K562 (cell line): ENCODE measurements around the gene ASMTL. TPM values are rescaled to one million over a fixed set of nuclear protein-coding genes. Genes with fewer than 3 reads are reported as not detected.

ENCODE experiments used
- ATAC-seq: fragments of 200-7000 bp; cut with Tn5 transposase; 3 replicates; pipeline ENCODE4 v1.9.1; 2020; ENCODE audit warnings: moderate library complexity
- BruUV-seq: library from RNA; stranded (reverse); fragments of 400-500 nt; replicated peaks from 2 replicates; lab custom pipeline; 2021; lab: Mats Ljungman, UMichigan
- CTCF ChIA-PET: fragments of 300-600 bp; formaldehyde crosslinking; extraction: SDS; loops from one replicate; lab custom pipeline; 2021; ENCODE audit warnings: low intra/inter-chr PET ratio; lab: Yijun Ruan, JAX
- POLR2A ChIA-PET: fragments of 300-600, 350-650 bp; sonication (Branson Sonifier 250); formaldehyde crosslinking; extraction: SDS; loops from one replicate; lab custom pipeline; 2021; ENCODE audit warnings: antibody characterized with exemption, inconsistent platforms; lab: Yijun Ruan, JAX
- DNase-seq, 4 experiments: peaks; one replicate each; pipeline versions ENCODE4 v3.0.0 to v3.0.0-alpha.2; 2011 to 2018; ENCODE audit warnings: low spot score in 3 of 4, mixed read lengths in 3 of 4; ENCODE audit errors: extremely low read depth in 1 of 4
- FAIRE-seq: peaks from 2 replicates; lab custom pipeline; 2011; peaks lifted over from hg19 to GRCh38; lab: Jason Lieb, UNC
- H2AFZ ChIP-seq: 2 replicates; pipeline ENCODE4 v1.6.0; 2011; ENCODE audit warnings: low read depth, low read length, control low read depth, inconsistent platforms
- H3K27ac ChIP-seq: fragments of 200-600 bp; 3 replicates; pipeline ENCODE4 v1.8.0; 2011; ENCODE audit warnings: low read depth, mild to moderate bottlenecking, control low read depth, inconsistent platforms, low read length, moderate library complexity, mixed read lengths; ENCODE audit errors: extremely low read depth
- H3K27me3 ChIP-seq, 2 experiments: fragments of 300-600 bp in 1 of 2; 2 replicates in 1 of 2; 3 replicates in 1 of 2; pipeline versions ENCODE4 v1.6.0 to v1.8.0; 2011; ENCODE audit warnings: inconsistent platforms in 2 of 2, low read length in 2 of 2, mild to moderate bottlenecking in 1 of 2, mixed read lengths in 1 of 2, moderate library complexity in 1 of 2; ENCODE audit not compliant: control insufficient read depth in 2 of 2, insufficient read depth in 2 of 2
- H3K36me3 ChIP-seq: fragments of 300-600 bp; 3 replicates; pipeline ENCODE4 v1.8.0; 2011; ENCODE audit warnings: mild to moderate bottlenecking, low read length, inconsistent platforms; ENCODE audit not compliant: control insufficient read depth, insufficient read depth
- H3K4me1 ChIP-seq, 2 experiments: fragments of 200-600 bp in 1 of 2; replicated peaks in 1 of 2; 2 replicates in 1 of 2; 3 replicates in 1 of 2; pipeline versions ENCODE4 v1.5.1 to v1.8.0; 2011; ENCODE audit warnings: inconsistent platforms in 2 of 2, low read length in 2 of 2, mild to moderate bottlenecking in 1 of 2, mixed read lengths in 1 of 2, moderate library complexity in 1 of 2; ENCODE audit not compliant: control insufficient read depth in 2 of 2, insufficient read depth in 2 of 2
- H3K4me2 ChIP-seq: 2 replicates; pipeline ENCODE4 v1.6.1; 2011; ENCODE audit warnings: low read length, control low read depth, inconsistent platforms, mixed read lengths; ENCODE audit not compliant: insufficient read depth
- H3K4me3 ChIP-seq: fragments of 200-600 bp; sonication (generic), shearing (Covaris generic); 2 replicates; pipeline ENCODE4 v1.5.1; 2016; ENCODE audit warnings: control low read depth, inconsistent platforms
- H3K79me2 ChIP-seq: fragments of 200-600 bp; 3 replicates; pipeline ENCODE4 v1.8.0; 2011; ENCODE audit warnings: low read length, inconsistent platforms; ENCODE audit not compliant: control insufficient read depth, insufficient read depth
- H3K9ac ChIP-seq, 2 experiments: 2 replicates each; pipeline versions ENCODE4 v1.6.0 to v1.6.1; 2011; ENCODE audit warnings: low read depth in 2 of 2, low read length in 2 of 2, control low read depth in 1 of 2, inconsistent platforms in 1 of 2, mild to moderate bottlenecking in 1 of 2, mixed read lengths in 1 of 2; ENCODE audit not compliant: insufficient read depth in 1 of 2
- H3K9me1 ChIP-seq: one replicate; pipeline ENCODE4 v1.6.0; 2011; ENCODE audit warnings: inconsistent platforms, mild to moderate bottlenecking, low read length, moderate library complexity; ENCODE audit not compliant: control insufficient read depth, insufficient read depth
- H3K9me3 ChIP-seq: replicated peaks from 2 replicates; pipeline ENCODE4 v1.5.1; 2011; ENCODE audit warnings: low read depth, low read length, inconsistent platforms; ENCODE audit not compliant: control insufficient read depth, insufficient read depth
- H4K20me1 ChIP-seq: replicated peaks from 2 replicates; pipeline ENCODE4 v1.6.1; 2011; ENCODE audit warnings: low read length, inconsistent platforms, mixed read lengths; ENCODE audit not compliant: control insufficient read depth, insufficient read depth
- ETS2 ChIP-seq: IDR thresholded peaks from 2 replicates; pipeline ENCODE4 v1.6.1; 2016; ENCODE audit warnings: borderline replicate concordance, missing genetic modification characterization, mild to moderate bottlenecking, moderate library complexity, missing compliant biosample characterization; ENCODE audit not compliant: poor library complexity, severe bottlenecking
- MTA3 ChIP-seq: fragments of 450-650 bp; formaldehyde crosslinking; IDR thresholded peaks from 2 replicates; pipeline ENCODE4 v1.6.1; 2017; ENCODE audit warnings: mild to moderate bottlenecking, borderline replicate concordance
- NR2C2 ChIP-seq, 2 experiments: fragments of 200-800 bp in 1 of 2; sonication (Bioruptor generic) in 1 of 2; sonication (generic) in 1 of 2; formaldehyde crosslinking in 1 of 2; IDR thresholded peaks; 2 replicates each; pipeline versions ENCODE4 v1.6.1 to v1.8.0; 2016 to 2022; ENCODE audit warnings: mild to moderate bottlenecking in 1 of 2, missing compliant biosample characterization in 1 of 2, missing genetic modification characterization in 1 of 2, missing genetic modification reagents in 1 of 2
- NUFIP1 ChIP-seq: fragments of 450-650 bp; IDR thresholded peaks from 2 replicates; pipeline ENCODE4 v1.6.1; 2018; ENCODE audit not compliant: partially characterized antibody
- PHB2 ChIP-seq: fragments of 450-650 bp; IDR thresholded peaks from 2 replicates; pipeline ENCODE4 v1.6.1; 2017; ENCODE audit warnings: low read depth
- SAP30 ChIP-seq: fragments of 200-600 bp; sonication (generic); IDR thresholded peaks from 2 replicates; pipeline ENCODE4 v1.6.1; 2012; ENCODE audit warnings: borderline replicate concordance, low read depth, mild to moderate bottlenecking, moderate library complexity, low read length, control low read depth, inconsistent platforms; ENCODE audit not compliant: insufficient read depth, poor library complexity, severe bottlenecking
- THRAP3 ChIP-seq: fragments of 450-650 bp; IDR thresholded peaks from 2 replicates; pipeline ENCODE4 v1.6.1; 2016; ENCODE audit warnings: mild to moderate bottlenecking, inconsistent platforms, borderline replicate concordance
- ZBTB17 ChIP-seq: fragments of 450-650 bp; formaldehyde crosslinking; IDR thresholded peaks from 2 replicates; pipeline ENCODE4 v1.4.0; 2020; ENCODE audit warnings: mild to moderate bottlenecking
- ZSCAN32 ChIP-seq: fragments of 450-650 bp; formaldehyde crosslinking; IDR thresholded peaks from 2 replicates; pipeline ENCODE4 v1.4.0; 2020; ENCODE audit warnings: mild to moderate bottlenecking, moderate library complexity
- WGBS: fragments of 100-300 bp; shearing (Covaris generic); methylation state at CpG from one replicate; pipeline ENCODE4 v1.1.6; 2016; ENCODE audit warnings: low coverage, mixed read lengths; ENCODE audit not compliant: insufficient coverage; ENCODE audit errors: missing lambda C conversion rate; 5-methylcytosine and 5-hydroxymethylcytosine counted together
- in situ Hi-C: fragments of 300-500 bp; cut with MboI; formaldehyde crosslinking; loops from 4 replicates; pipeline ENCODE4 v1.15.0; 2018; ENCODE audit warnings: inconsistent platforms, mixed read lengths
- intact Hi-C: fragments of 100-400 bp; cut with micrococcal nuclease; formaldehyde crosslinking; loops from 2 replicates; pipeline ENCODE4 v1.14.2; 2022
- polyA plus RNA-seq, 8 experiments: library from polyadenylated mRNA; depleted of rRNA in 4 of 8; stranded (reverse) in 5 of 8; unstranded in 3 of 8; fragments of >200 nt; fragmentation: Nextera tagmentation in 2 of 8; fragmentation: Illumina TruSeq in 1 of 8; extraction: Ambion mirVana in 2 of 8; extraction: Trizol in 1 of 8; gene quantifications; 2 replicates each; pipeline versions ENCODE4 v1.2.1 to v1.2.3, GENCODE V29; 2011 to 2014; ENCODE audit warnings: inconsistent platforms in 1 of 8, missing spikeins in 1 of 8
- total RNA-seq, 7 experiments: library from RNA; depleted of rRNA in 6 of 7; stranded (reverse); fragments of >200 nt in 6 of 7; fragmentation: Illumina TruSeq in 2 of 7; extraction: Trizol in 2 of 7; gene quantifications; 2 replicates each; pipeline versions ENCODE4 v1.2.1 to v1.2.3, GENCODE V29; 2011 to 2021; ENCODE audit warnings: low replicate concordance in 1 of 7
- TF ChIP-seq, protein P1 (sequence below): fragments of 250-450 bp; sonication (Bioruptor Pico); IDR thresholded peaks from 2 replicates; pipeline ENCODE4 v1.9.0; 2021; ENCODE audit warnings: mild to moderate bottlenecking, inconsistent platforms
- TF ChIP-seq, protein P2 (sequence below): fragments of 450-650 bp; IDR thresholded peaks from 2 replicates; pipeline ENCODE4 v1.6.1; 2016; ENCODE audit warnings: low read depth

ASMTL gene
- total and polyA plus RNA-seq, 9 of the 15 experiments (the other 6 are each of a cell fraction or from before 2014, with no cell fraction given), result 0.56 to 20.6 (median 7.6) TPM

DNA sequence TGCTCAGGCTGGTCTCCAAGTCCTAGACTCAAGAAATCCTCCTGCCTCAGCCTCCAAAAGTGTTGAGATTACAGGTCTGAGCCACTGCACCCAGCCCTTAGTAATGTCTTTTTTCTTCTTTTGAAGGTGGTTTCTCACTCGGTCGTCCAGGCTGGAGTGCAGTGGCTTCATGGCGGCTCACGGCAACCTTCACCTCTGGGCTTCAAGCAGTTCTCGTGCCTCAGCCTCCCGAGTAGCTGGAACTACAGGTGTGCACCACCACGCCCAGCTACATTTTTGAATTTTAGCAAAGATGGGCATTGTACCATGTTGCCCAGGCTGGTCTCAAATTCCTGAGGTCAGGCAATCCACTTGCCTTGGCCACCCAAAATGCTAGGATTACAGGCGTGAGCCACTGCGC, 32.3 kb upstream of the ASMTL start (continued):
- no peak for TF ChIP-seq ZSCAN32 (CRISPR knock-in tag)
- no peak for TF ChIP-seq NR2C2 (CRISPR knock-in tag; IDR thresholded peaks at IDR 0.05)
- no peak for TF ChIP-seq NR2C2 (tag; IDR thresholded peaks at IDR 0.05)
- no peak for TF ChIP-seq ETS2 (tag)
- TF ChIP-seq PHB2, result no peak

DNA sequence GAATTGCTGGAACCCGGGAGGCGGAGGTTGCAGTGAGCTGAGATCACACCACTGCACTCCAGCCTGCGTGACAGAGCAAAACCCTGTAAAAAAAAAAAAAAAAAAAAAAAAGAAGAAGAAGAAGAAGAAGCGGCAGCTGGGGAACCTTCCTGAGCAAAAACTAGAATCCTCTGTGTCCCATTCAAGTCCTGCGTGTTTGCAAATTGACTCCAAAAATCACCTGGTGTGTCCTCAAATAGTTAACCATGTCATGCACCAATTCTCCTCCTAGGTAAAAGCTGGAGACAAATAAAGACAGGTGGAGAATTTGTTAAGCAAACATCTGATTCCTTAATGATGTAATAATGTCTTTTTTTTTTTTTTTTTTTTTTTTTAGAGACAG, 31.9 kb upstream of the ASMTL start:
- H3K27ac ChIP-seq, result no peak overlapping the region
- TF ChIP-seq NUFIP1 (no peak), SAP30 (no peak), THRAP3 (no peak), MTA3 (no peak), ZBTB17 (no peak)
- TF ChIP-seq, protein P1, sequence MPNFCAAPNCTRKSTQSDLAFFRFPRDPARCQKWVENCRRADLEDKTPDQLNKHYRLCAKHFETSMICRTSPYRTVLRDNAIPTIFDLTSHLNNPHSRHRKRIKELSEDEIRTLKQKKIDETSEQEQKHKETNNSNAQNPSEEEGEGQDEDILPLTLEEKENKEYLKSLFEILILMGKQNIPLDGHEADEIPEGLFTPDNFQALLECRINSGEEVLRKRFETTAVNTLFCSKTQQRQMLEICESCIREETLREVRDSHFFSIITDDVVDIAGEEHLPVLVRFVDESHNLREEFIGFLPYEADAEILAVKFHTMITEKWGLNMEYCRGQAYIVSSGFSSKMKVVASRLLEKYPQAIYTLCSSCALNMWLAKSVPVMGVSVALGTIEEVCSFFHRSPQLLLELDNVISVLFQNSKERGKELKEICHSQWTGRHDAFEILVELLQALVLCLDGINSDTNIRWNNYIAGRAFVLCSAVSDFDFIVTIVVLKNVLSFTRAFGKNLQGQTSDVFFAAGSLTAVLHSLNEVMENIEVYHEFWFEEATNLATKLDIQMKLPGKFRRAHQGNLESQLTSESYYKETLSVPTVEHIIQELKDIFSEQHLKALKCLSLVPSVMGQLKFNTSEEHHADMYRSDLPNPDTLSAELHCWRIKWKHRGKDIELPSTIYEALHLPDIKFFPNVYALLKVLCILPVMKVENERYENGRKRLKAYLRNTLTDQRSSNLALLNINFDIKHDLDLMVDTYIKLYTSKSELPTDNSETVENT (CRISPR knock-in tag), result no peak
- TF ChIP-seq, protein P2, sequence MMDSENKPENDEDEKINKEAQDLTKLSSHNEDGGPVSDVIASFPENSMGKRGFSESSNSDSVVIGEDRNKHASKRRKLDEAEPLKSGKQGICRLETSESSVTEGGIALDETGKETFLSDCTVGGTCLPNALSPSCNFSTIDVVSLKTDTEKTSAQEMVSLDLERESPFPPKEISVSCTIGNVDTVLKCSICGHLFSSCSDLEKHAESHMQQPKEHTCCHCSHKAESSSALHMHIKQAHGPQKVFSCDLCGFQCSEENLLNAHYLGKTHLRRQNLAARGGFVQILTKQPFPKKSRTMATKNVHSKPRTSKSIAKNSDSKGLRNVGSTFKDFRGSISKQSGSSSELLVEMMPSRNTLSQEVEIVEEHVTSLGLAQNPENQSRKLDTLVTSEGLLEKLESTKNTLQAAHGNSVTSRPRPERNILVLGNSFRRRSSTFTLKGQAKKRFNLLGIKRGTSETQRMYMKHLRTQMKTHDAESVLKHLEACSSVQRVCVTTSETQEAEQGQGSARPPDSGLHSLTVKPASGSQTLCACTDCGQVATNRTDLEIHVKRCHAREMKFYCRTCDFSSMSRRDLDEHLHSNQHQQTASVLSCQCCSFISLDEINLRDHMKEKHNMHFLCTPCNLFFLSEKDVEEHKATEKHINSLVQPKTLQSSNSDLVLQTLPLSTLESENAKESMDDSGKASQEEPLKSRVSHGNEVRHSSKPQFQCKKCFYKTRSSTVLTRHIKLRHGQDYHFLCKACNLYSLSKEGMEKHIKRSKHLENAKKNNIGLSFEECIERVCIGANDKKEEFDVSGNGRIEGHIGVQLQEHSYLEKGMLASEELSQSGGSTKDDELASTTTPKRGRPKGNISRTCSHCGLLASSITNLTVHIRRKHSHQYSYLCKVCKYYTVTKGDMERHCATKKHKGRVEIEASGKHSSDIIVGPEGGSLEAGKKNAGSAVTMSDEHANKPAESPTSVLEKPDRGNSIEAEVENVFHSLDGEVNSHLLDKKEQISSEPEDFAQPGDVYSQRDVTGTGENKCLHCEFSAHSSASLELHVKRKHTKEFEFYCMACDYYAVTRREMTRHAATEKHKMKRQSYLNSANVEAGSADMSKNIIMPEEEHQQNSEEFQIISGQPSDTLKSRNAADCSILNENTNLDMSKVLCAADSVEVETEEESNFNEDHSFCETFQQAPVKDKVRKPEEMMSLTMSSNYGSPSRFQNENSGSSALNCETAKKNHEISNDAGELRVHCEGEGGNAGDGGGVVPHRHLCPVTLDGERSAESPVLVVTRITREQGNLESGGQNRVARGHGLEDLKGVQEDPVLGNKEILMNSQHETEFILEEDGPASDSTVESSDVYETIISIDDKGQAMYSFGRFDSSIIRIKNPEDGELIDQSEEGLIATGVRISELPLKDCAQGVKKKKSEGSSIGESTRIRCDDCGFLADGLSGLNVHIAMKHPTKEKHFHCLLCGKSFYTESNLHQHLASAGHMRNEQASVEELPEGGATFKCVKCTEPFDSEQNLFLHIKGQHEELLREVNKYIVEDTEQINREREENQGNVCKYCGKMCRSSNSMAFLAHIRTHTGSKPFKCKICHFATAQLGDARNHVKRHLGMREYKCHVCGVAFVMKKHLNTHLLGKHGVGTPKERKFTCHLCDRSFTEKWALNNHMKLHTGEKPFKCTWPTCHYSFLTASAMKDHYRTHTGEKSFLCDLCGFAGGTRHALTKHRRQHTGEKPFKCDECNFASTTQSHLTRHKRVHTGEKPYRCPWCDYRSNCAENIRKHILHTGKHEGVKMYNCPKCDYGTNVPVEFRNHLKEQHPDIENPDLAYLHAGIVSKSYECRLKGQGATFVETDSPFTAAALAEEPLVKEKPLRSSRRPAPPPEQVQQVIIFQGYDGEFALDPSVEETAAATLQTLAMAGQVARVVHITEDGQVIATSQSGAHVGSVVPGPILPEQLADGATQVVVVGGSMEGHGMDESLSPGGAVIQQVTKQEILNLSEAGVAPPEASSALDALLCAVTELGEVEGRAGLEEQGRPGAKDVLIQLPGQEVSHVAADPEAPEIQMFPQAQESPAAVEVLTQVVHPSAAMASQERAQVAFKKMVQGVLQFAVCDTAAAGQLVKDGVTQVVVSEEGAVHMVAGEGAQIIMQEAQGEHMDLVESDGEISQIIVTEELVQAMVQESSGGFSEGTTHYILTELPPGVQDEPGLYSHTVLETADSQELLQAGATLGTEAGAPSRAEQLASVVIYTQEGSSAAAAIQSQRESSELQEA, result no peak

More for the DNA sequence above, 31.9 kb upstream of the ASMTL start:
- Histone ChIP-seq H3K4me2 (no peak overlapping the region), H3K4me3 (no peak overlapping the region), H3K9me3 (0 out of 2 replicates have a peak, but pooled peaks cover 2% of the 10 kb centered on the region), H4K20me1 (no peaks in the 10 kb centered on the region), H3K4me1 (peaks cover 12 to 15% of the 10 kb centered on the region in 2 experiments), H3K9ac (no peak overlapping the region), H2AFZ (no peak overlapping the region), H3K79me2 (no peaks in the 10 kb centered on the region), H3K9me1 (no peaks in the 10 kb centered on the region), H3K36me3 (no peaks in the 10 kb centered on the region), H3K27me3 (no peaks in the 10 kb centered on the region)
- no peak for DNase-seq
- no TSS peak for BruUV-seq
- ATAC-seq, result no peak
- ChIA-PET POLR2A (no interaction called here), CTCF (no interaction called here)
- in situ Hi-C loops (loop anchor here (5.0 kb wide), 1 partner anchor 53 kb away; the partner anchor contains the start of gene P2RY8), intact Hi-C loops (no loop called here)
- FAIRE-seq, result no peak
- 100% methylated on average over 1 of the region's 5 CpGs for WGBS
